ENCODE results near the gene METTL21A. TPM values are rescaled to one million over a fixed set of nuclear protein-coding genes. Genes with fewer than 3 reads are reported as not detected.

Gene METTL21A
- total RNA-seq, 2 experiments from 2014 or later: 10.8 to 11.9 TPM

DNA sequence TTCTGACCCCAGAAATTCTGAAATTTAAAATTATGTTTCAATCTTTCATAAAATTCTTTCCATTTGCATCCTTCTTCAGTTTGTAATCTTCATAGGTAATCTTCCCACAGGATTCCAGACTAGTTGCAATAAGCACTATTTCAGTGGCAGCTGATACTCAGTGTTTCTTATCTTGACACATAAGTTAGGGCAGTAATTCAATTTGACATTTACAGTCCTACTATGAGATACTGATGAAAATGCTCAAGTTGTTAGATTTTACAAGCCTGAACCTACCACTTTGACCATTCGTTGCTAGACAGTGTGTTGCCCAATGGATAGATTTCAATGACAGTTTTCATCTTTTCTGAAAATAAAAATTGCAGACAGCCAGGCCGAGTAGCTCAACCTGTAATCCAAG lies 10.4 kb downstream of the METTL21A start:
- DNase-seq (no peak), ATAC-seq (ENCODE audit: poor library complexity) (no peak)
- no peaks in the 10 kb centered on the region for H3K4me1 ChIP-seq (ENCODE audit: insufficient read depth, low read length)
- no peak overlapping the region for H3K4me3 Mint-ChIP-seq
- no peaks in the 10 kb centered on the region for H3K9me3 ChIP-seq (ENCODE audit: control insufficient read depth in 1 of 2, insufficient read depth in 1 of 2, low read length in 2 of 2)
- CTCF ChIA-PET: no interaction called here
- H3K4me1 Mint-ChIP-seq (ENCODE audit: low read depth): peaks cover 26% of the 10 kb centered on the region
- H3K27me3 Mint-ChIP-seq: no peaks in the 10 kb centered on the region
- no peak overlapping the region for H3K4me3 ChIP-seq (ENCODE audit: low read length)
- H3K36me3 Mint-ChIP-seq (ENCODE audit: low read depth): peaks cover 61% of the 10 kb centered on the region
- no peaks in the 10 kb centered on the region for H3K9me3 Mint-ChIP-seq
- TF ChIP-seq, protein P1, sequence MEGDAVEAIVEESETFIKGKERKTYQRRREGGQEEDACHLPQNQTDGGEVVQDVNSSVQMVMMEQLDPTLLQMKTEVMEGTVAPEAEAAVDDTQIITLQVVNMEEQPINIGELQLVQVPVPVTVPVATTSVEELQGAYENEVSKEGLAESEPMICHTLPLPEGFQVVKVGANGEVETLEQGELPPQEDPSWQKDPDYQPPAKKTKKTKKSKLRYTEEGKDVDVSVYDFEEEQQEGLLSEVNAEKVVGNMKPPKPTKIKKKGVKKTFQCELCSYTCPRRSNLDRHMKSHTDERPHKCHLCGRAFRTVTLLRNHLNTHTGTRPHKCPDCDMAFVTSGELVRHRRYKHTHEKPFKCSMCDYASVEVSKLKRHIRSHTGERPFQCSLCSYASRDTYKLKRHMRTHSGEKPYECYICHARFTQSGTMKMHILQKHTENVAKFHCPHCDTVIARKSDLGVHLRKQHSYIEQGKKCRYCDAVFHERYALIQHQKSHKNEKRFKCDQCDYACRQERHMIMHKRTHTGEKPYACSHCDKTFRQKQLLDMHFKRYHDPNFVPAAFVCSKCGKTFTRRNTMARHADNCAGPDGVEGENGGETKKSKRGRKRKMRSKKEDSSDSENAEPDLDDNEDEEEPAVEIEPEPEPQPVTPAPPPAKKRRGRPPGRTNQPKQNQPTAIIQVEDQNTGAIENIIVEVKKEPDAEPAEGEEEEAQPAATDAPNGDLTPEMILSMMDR (IDR thresholded peaks at IDR 0.05): no peak
- no peak overlapping the region for H3K27ac Mint-ChIP-seq
- POLR2A ChIA-PET: interaction anchor here (0.6 kb wide), 1 partner anchor 84 kb away, joined by 3 read pairs; no protein-coding TSS in a partner anchor
- intact Hi-C loops (cut with DNase I, micrococcal nuclease): no loop called here
- no peak overlapping the region for H3K27ac ChIP-seq (ENCODE audit: low read depth in 1 of 2, low read length in 2 of 2)
- H3K27me3 ChIP-seq (ENCODE audit: control insufficient read depth in 1 of 2, insufficient read depth in 2 of 2, low read length in 2 of 2): no peaks in the 10 kb centered on the region
- peaks cover 35% of the 10 kb centered on the region for H3K36me3 ChIP-seq (ENCODE audit: insufficient read depth, low read length)

DNA sequence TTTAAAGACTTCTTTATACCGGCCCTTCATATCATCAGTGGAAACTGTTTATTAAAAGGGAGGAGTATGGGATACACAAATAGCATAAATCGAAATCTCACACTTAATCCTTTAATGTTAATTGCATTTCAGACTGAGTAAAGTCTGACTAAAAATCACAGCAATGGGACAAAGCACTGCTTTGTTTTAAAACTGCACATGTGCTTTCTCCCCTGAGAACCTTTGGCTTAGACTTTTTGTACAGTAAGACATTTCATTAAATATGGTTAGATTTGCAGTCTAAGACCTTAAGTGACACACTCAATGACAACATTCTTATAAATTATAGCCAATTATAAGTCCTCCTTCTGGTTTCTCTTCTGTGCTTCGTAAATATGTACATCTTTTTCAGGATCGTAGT lies 12.5 kb downstream of the METTL21A start:
- Mint-ChIP-seq H3K27ac (no peak overlapping the region), H3K9me3 (no peaks in the 10 kb centered on the region), H3K36me3 (ENCODE audit: low read depth) (peaks cover 52% of the 10 kb centered on the region), H3K4me1 (ENCODE audit: low read depth) (peaks cover 13% of the 10 kb centered on the region), H3K4me3 (no peak overlapping the region), H3K27me3 (no peaks in the 10 kb centered on the region)
- TF ChIP-seq, protein P1 (IDR thresholded peaks at IDR 0.05): no peak
- ChIA-PET CTCF (interaction anchor here (1.9 kb wide), 1 partner anchor 13 kb away, joined by 6 read pairs; the partner anchor contains the start of gene METTL21A), POLR2A (interaction anchor here (1.6 to 1.7 kb wide), 2 partner anchors 13 to 83 kb away, joined by 4 to 6 read pairs; partner anchors contain the start of genes CREB1 and METTL21A)
- intact Hi-C loops (cut with DNase I, micrococcal nuclease): no loop called here
- Histone ChIP-seq H3K9me3 (ENCODE audit: control insufficient read depth in 1 of 2, insufficient read depth in 1 of 2, low read length in 2 of 2) (no peaks in the 10 kb centered on the region), H3K4me1 (ENCODE audit: insufficient read depth, low read length) (no peaks in the 10 kb centered on the region), H3K36me3 (ENCODE audit: insufficient read depth, low read length) (peaks cover 25% of the 10 kb centered on the region), H3K27me3 (ENCODE audit: control insufficient read depth in 1 of 2, insufficient read depth in 2 of 2, low read length in 2 of 2) (no peaks in the 10 kb centered on the region), H3K27ac (ENCODE audit: low read depth in 1 of 2, low read length in 2 of 2) (no peak overlapping the region), H3K4me3 (ENCODE audit: low read length) (no peak overlapping the region)
- ATAC-seq (ENCODE audit: poor library complexity) (no peak), DNase-seq (no peak)

- ATAC-seq (ENCODE audit: poor library complexity): no peak
- Histone ChIP-seq H3K4me3 (ENCODE audit: low read length) (no peak overlapping the region), H3K27me3 (ENCODE audit: control insufficient read depth in 1 of 2, insufficient read depth in 2 of 2, low read length in 2 of 2) (no peaks in the 10 kb centered on the region), H3K9me3 (ENCODE audit: control insufficient read depth in 1 of 2, insufficient read depth in 1 of 2, low read length in 2 of 2) (no peaks in the 10 kb centered on the region), H3K4me1 (ENCODE audit: insufficient read depth, low read length) (no peaks in the 10 kb centered on the region), H3K36me3 (ENCODE audit: insufficient read depth, low read length) (no peaks in the 10 kb centered on the region), H3K27ac (ENCODE audit: low read depth in 1 of 2, low read length in 2 of 2) (no peak overlapping the region)
- Mint-ChIP-seq H3K4me3 (no peak overlapping the region), H3K27ac (no peak overlapping the region), H3K4me1 (ENCODE audit: low read depth) (peaks cover 20% of the 10 kb centered on the region), H3K27me3 (no peaks in the 10 kb centered on the region), H3K36me3 (ENCODE audit: low read depth) (peaks cover 22% of the 10 kb centered on the region), H3K9me3 (no peaks in the 10 kb centered on the region)
- TF ChIP-seq, protein P1 (IDR thresholded peaks at IDR 0.05): no peak
- DNase-seq: no peak
- intact Hi-C loops (cut with DNase I, micrococcal nuclease): no loop called here
- CTCF ChIA-PET: no interaction called here
- POLR2A ChIA-PET: interaction anchor here (1.5 kb wide), 1 partner anchor 77 kb away, joined by 3 read pairs; the partner anchor contains the start of gene CREB1
Observed at GRCh38 chr2:207606829-207607228, 18.4 kb downstream of the METTL21A start.
